GM23338 (cell line): ENCODE data around the gene ZBTB18.

Experiments
- CREB1 ChIP-seq: fragments of 250-450 bp; sonication (Bioruptor Pico); IDR thresholded peaks from 2 replicates; pipeline ENCODE4 v1.5.0; 2020; ENCODE audit warnings: low read depth, mild to moderate bottlenecking, moderate library complexity
- CTCF ChIP-seq, 2 experiments: fragments of 200-600 bp in 1 of 2; sonication (generic) in 1 of 2; conservative IDR thresholded peaks; 2 replicates each; pipeline versions ENCODE4 v1.5.1 to v1.6.1; 2016 to 2017; ENCODE audit warnings: antibody characterized with exemption in 2 of 2, low read depth in 2 of 2, mild to moderate bottlenecking in 2 of 2, moderate library complexity in 1 of 2
- ETS1 ChIP-seq: IDR thresholded peaks from 2 replicates; pipeline ENCODE4 v1.6.1; 2016; ENCODE audit warnings: antibody characterized with exemption
- EZH2 ChIP-seq: fragments of 200-600 bp; sonication (generic); IDR thresholded peaks from one replicate; pipeline ENCODE4 v1.8.0; 2017; ENCODE audit warnings: antibody characterized with exemption, mild to moderate bottlenecking, low read depth; ENCODE audit not compliant: unreplicated experiment
- EZH2phosphoT487 ChIP-seq: fragments of 200-600 bp; sonication (generic); IDR thresholded peaks from one replicate; pipeline ENCODE4 v1.8.1; 2018; ENCODE audit warnings: antibody characterized with exemption; ENCODE audit not compliant: unreplicated experiment
- JUNB ChIP-seq: IDR thresholded peaks from one replicate; pipeline ENCODE4 v1.6.1; 2016; ENCODE audit warnings: antibody characterized with exemption; ENCODE audit not compliant: unreplicated experiment
- POLR2AphosphoS5 ChIP-seq: IDR thresholded peaks from 2 replicates; pipeline ENCODE4 v1.6.1; 2016; ENCODE audit warnings: antibody characterized with exemption, low read depth
- REST ChIP-seq: IDR thresholded peaks from one replicate; pipeline ENCODE4 v1.6.1; 2018; ENCODE audit warnings: antibody characterized with exemption; ENCODE audit not compliant: unreplicated experiment

- no peak for TF ChIP-seq CREB1 (CRISPR knock-in tag)
- no peak for TF ChIP-seq JUNB
- no peak for TF ChIP-seq CTCF (conservative IDR thresholded peaks at IDR 0.05; ENCODE audit: low read depth in 2 of 2)
- TF ChIP-seq EZH2: no peak
- TF ChIP-seq REST: no peak
- TF ChIP-seq POLR2AphosphoS5: no peak
- no peak for TF ChIP-seq ETS1
- no peak for TF ChIP-seq EZH2phosphoT487
Measured at GRCh38 chr1:244027491-244028145, 23.5 kb upstream of the ZBTB18 start.
